ENCODE results near the gene CHRNA1. TPM values are rescaled to one million over a fixed set of nuclear protein-coding genes. Genes with fewer than 3 reads are reported as not detected.
"Not testable (repeated sequence)": the region's sequence is repeated elsewhere in the genome, so short reads cannot be mapped to it uniquely, and the experiment has no call there.

Gene CHRNA1
- total RNA-seq, 4 donors from 2014 or later, result not detected

DNA sequence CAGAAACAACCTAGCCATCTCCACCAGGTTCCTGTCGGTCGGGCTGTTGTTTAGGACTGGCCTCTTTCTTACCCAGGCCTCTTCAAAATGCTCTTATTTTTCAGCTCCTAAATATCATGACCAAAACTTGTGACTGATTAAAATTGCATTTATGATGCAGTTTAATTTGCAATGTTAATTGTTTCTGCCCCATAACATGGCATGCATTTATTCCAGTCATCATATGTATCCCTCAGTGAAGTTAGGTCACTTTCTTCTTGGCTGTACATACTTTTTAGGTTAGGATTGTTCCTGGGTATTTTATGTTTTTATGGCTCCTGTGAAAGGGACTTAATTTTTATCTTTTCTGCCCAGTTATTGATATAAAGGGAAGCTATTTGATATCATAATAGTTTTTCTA lies 50.6 kb downstream of the CHRNA1 start:
- no peaks in the 10 kb centered on the region for H3K9me3 ChIP-seq
- H3K36me3 ChIP-seq, result no peaks in the 10 kb centered on the region
- no peak for TF ChIP-seq EP300 (IDR thresholded peaks at IDR 0.05)
- no peak for TF ChIP-seq POLR2A (IDR thresholded peaks at IDR 0.05)
- TF ChIP-seq CTCF (IDR thresholded peaks at IDR 0.05), result no peak
- H3K27ac ChIP-seq, result no peak overlapping the region
- 90 to 94% methylated on average over 2 of the region's 2 CpGs for WGBS, 2 donors
- H3K27me3 ChIP-seq, result no peaks in the 10 kb centered on the region
- no peak for DNase-seq (ENCODE audit: low spot score in 2 of 2)
- no peaks in the 10 kb centered on the region for H3K4me1 ChIP-seq
- no peak overlapping the region for H3K4me3 ChIP-seq

- WGBS, 2 donors, result 90 to 91% methylated on average over 6 of the region's 6 CpGs
- H3K27me3 ChIP-seq, result peaks cover 0 to 2% of the 10 kb centered on the region in 2 donors
- TF ChIP-seq EP300 (IDR thresholded peaks at IDR 0.05), result no peak
- no peak for TF ChIP-seq CTCF (IDR thresholded peaks at IDR 0.05)
- TF ChIP-seq POLR2A (IDR thresholded peaks at IDR 0.05), result no peak
- H3K4me3 ChIP-seq, result no peak overlapping the region
- no peak for DNase-seq (ENCODE audit: low spot score in 2 of 2)
- no peak overlapping the region for H3K27ac ChIP-seq
- no peaks in the 10 kb centered on the region for H3K4me1 ChIP-seq
- H3K36me3 ChIP-seq, result no peaks in the 10 kb centered on the region
- no peaks in the 10 kb centered on the region for H3K9me3 ChIP-seq
Observed at GRCh38 chr2:174711206-174711605, 53.1 kb downstream of the CHRNA1 start.

- not testable (repeated sequence) for H3K9me3 ChIP-seq; H3K4me3 ChIP-seq; H3K4me1 ChIP-seq; H3K27me3 ChIP-seq; H3K36me3 ChIP-seq; H3K27ac ChIP-seq; DNase-seq (ENCODE audit: low spot score in 2 of 2)
- WGBS, 2 donors, result 94 to 99% methylated on average over 20 to 23 of the region's 32 CpGs
Observed at GRCh38 chr2:174709416-174710004, 54.8 kb downstream of the CHRNA1 start.

DNA sequence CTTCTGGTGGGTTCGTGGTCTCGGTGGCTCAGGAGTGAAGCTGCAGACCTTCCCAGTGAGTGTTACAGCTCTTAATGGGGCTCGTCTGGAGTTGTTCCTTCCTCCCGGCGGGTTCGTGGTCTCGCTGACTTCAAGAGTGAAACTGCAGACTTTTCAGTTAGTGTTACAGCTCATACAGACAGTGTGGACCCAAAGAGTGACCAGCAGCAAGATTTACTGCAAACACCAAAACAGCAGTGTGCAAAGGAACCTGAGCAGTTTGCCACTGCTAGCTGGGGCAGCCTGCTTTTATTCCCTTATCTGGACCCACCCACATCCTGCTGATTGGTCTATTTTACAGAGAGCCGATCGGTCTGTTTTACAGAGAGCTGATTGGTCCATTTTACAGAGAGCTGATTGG lies 55.6 kb downstream of the CHRNA1 start:
- no peaks in the 10 kb centered on the region for H3K36me3 ChIP-seq
- H3K4me3 ChIP-seq, result no peak overlapping the region
- H3K4me1 ChIP-seq, result no peaks in the 10 kb centered on the region
- DNase-seq (ENCODE audit: low spot score in 2 of 2), result no peak
- 82 to 84% methylated on average over 9 of the region's 9 CpGs for WGBS, 2 donors
- H3K27ac ChIP-seq, result no peak overlapping the region
- TF ChIP-seq CTCF (IDR thresholded peaks at IDR 0.05), result no peak
- TF ChIP-seq POLR2A (IDR thresholded peaks at IDR 0.05), result no peak
- TF ChIP-seq EP300 (IDR thresholded peaks at IDR 0.05), result no peak
- no peaks in the 10 kb centered on the region for H3K9me3 ChIP-seq
- peaks cover 0 to 2% of the 10 kb centered on the region in 2 donors for H3K27me3 ChIP-seq

DNA sequence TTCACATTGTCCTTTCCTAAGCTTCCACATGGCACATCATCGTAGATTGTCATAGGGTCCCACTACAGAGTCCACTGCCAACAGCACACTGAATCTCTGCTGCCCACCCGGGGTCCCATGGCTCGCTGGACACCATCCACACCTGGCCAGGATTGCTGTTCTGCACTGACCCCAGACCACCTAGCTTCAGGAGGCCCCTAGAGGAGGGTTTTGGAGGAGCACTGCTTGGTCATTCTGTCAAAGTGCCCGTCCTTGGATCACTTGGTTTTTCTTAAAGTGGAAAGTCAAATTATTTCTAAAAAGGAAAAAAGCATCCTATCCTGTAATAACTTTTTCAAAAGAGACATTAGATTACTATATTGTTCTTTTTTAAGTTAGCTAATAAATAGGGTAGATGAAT lies 59.0 kb downstream of the CHRNA1 start:
- DNase-seq (ENCODE audit: low spot score in 2 of 2), result no peak
- Histone ChIP-seq H3K27me3 (peaks cover 0 to 2% of the 10 kb centered on the region in 2 donors), H3K9me3 (no peaks in the 10 kb centered on the region), H3K4me1 (no peaks in the 10 kb centered on the region), H3K27ac (no peak overlapping the region), H3K4me3 (no peak overlapping the region), H3K36me3 (no peaks in the 10 kb centered on the region)
- TF ChIP-seq CTCF (IDR thresholded peaks at IDR 0.05) (no peak), POLR2A (IDR thresholded peaks at IDR 0.05) (no peak), EP300 (IDR thresholded peaks at IDR 0.05) (no peak)
- 72 to 74% methylated on average over 4 of the region's 4 CpGs for WGBS, 2 donors

GRCh38 chr2:174704642-174705041 lies 59.6 kb downstream of the CHRNA1 start:
- H3K4me3 ChIP-seq, result no peak overlapping the region

More at GRCh38 chr2:174704642-174705041, 59.6 kb downstream of the CHRNA1 start:
- no peaks in the 10 kb centered on the region for H3K9me3 ChIP-seq
- TF ChIP-seq CTCF (IDR thresholded peaks at IDR 0.05), result no peak
- no peak for TF ChIP-seq POLR2A (IDR thresholded peaks at IDR 0.05)
- TF ChIP-seq EP300 (IDR thresholded peaks at IDR 0.05), result no peak
- no peak overlapping the region for H3K27ac ChIP-seq
- no peaks in the 10 kb centered on the region for H3K4me1 ChIP-seq
- H3K27me3 ChIP-seq, result peaks cover 0 to 2% of the 10 kb centered on the region in 2 donors
- H3K36me3 ChIP-seq, result no peaks in the 10 kb centered on the region
- 55 to 65% methylated on average over 1 of the region's 1 CpG for WGBS, 2 donors
- no peak for DNase-seq (ENCODE audit: low spot score in 2 of 2)
